A549 (cell line): ENCODE measurements around the gene AUTS2. TPM values are rescaled to one million over a fixed set of nuclear protein-coding genes. Genes with fewer than 3 reads are reported as not detected.

ENCODE experiments used
- ATAC-seq, 2 experiments: fragments of 200-7000 bp in 1 of 2; fragments of >200 bp in 1 of 2; cut with Nextera tagmentation in 1 of 2; cut with Tn5 transposase in 1 of 2; 3 replicates each; pipeline versions ENCODE4 v1.8.0 to v1.9.1; 2018 to 2020; ENCODE audit warnings: mild to moderate bottlenecking in 1 of 2, moderate library complexity in 1 of 2
- CTCF ChIA-PET: fragments of 300-600 bp; sonication (Branson Sonifier 250); formaldehyde crosslinking; extraction: SDS; loops from one replicate; lab custom pipeline; 2021; ENCODE audit warnings: antibody characterized with exemption, inconsistent platforms; lab: Yijun Ruan, JAX
- POLR2A ChIA-PET: fragments of 350-600 bp; formaldehyde crosslinking; extraction: SDS; loops from one replicate; lab custom pipeline; 2021; ENCODE audit warnings: antibody characterized with exemption, inconsistent platforms; lab: Yijun Ruan, JAX
- DNase-seq, 2 experiments: peaks; one replicate each; pipeline versions ENCODE4 v3.0.0 to v3.0.0-alpha.2; 2011 to 2016; ENCODE audit warnings: low read depth in 1 of 2, low spot score in 1 of 2
- FAIRE-seq: peaks from 2 replicates; lab custom pipeline; 2011; peaks lifted over from hg19 to GRCh38; lab: Jason Lieb, UNC
- H3K27ac ChIP-seq, 2 experiments: fragments of >200 bp; sonication (Bioruptor Twin); formaldehyde crosslinking; 3 replicates each; pipeline ENCODE4 v1.5.1; 2016 to 2017
- H3K4me1 ChIP-seq: fragments of >200 bp; sonication (Bioruptor Twin); formaldehyde crosslinking; 3 replicates; pipeline ENCODE4 v1.6.1; 2016
- H3K4me2 ChIP-seq: fragments of >200 bp; sonication (Bioruptor Twin); formaldehyde crosslinking; 3 replicates; pipeline ENCODE4 v1.6.1; 2016
- H3K4me3 ChIP-seq: fragments of >200 bp; sonication (Bioruptor Twin); formaldehyde crosslinking; 3 replicates; pipeline ENCODE4 v1.5.1; 2016
- H3K9me3 ChIP-seq: fragments of >200 bp; sonication (Bioruptor Twin); formaldehyde crosslinking; 3 replicates; pipeline ENCODE4 v1.6.1; 2016
- CEBPB ChIP-seq, 2 experiments: fragments of >200 bp in 1 of 2; sonication (Bioruptor Twin) in 1 of 2; formaldehyde crosslinking in 1 of 2; IDR thresholded peaks; 2 replicates each; pipeline ENCODE4 v1.6.1; 2012 to 2016
- CHD2 ChIP-seq: fragments of 150-350 bp; IDR thresholded peaks from 2 replicates; pipeline ENCODE4 v1.6.1; 2014; ENCODE audit warnings: low read length; ENCODE audit not compliant: partially characterized antibody
- EHMT2 ChIP-seq: fragments of 200-600 bp; sonication (generic); IDR thresholded peaks from 2 replicates; pipeline ENCODE4 v1.6.1; 2016; ENCODE audit warnings: antibody characterized with exemption, low read depth, mild to moderate bottlenecking, moderate library complexity
- ESRRA ChIP-seq: fragments of 150-350 bp; IDR thresholded peaks from 2 replicates; pipeline ENCODE4 v1.6.1; 2014; ENCODE audit warnings: mild to moderate bottlenecking, low read length, borderline replicate concordance
- FOSL2 ChIP-seq, 2 experiments: fragments of 450-650 bp in 1 of 2; fragments of >200 bp in 1 of 2; sonication (Bioruptor Twin) in 1 of 2; formaldehyde crosslinking; IDR thresholded peaks; 2 replicates each; pipeline versions ENCODE4 v1.5.0 to v1.6.1; 2016 to 2020; ENCODE audit warnings: mild to moderate bottlenecking in 1 of 2, moderate library complexity in 1 of 2
- GATA3 ChIP-seq: IDR thresholded peaks from 2 replicates; pipeline ENCODE4 v1.6.1; 2012; ENCODE audit warnings: borderline replicate concordance
- HES2 ChIP-seq: fragments of >200 bp; sonication (Bioruptor Twin); formaldehyde crosslinking; IDR thresholded peaks from 2 replicates; pipeline ENCODE4 v1.6.1; 2016
- HEYL ChIP-seq: fragments of 250-450 bp; sonication (Bioruptor Pico); IDR thresholded peaks from 2 replicates; pipeline ENCODE4 v1.8.0; 2021; ENCODE audit warnings: mild to moderate bottlenecking, moderate library complexity
- HMGXB4 ChIP-seq: fragments of 250-450 bp; sonication (Bioruptor Pico); IDR thresholded peaks from 2 replicates; pipeline ENCODE4 v1.5.0; 2021; ENCODE audit warnings: mild to moderate bottlenecking, moderate library complexity, borderline replicate concordance
- HOXB5 ChIP-seq: fragments of 250-450 bp; sonication (Bioruptor Pico); IDR thresholded peaks from 2 replicates; pipeline ENCODE4 v1.5.0; 2020; ENCODE audit warnings: mild to moderate bottlenecking, moderate library complexity
- KDM1A ChIP-seq: fragments of 200-600 bp; sonication (generic); IDR thresholded peaks from 2 replicates; pipeline ENCODE4 v1.6.1; 2016; ENCODE audit warnings: low read depth, mild to moderate bottlenecking
- MAZ ChIP-seq: fragments of 150-350 bp; IDR thresholded peaks from 2 replicates; pipeline ENCODE4 v1.6.1; 2014; ENCODE audit warnings: antibody characterized with exemption, low read depth, low read length, borderline replicate concordance
- NPAS2 ChIP-seq: fragments of 250-450 bp; sonication (Bioruptor Pico); IDR thresholded peaks from 2 replicates; pipeline ENCODE4 v1.8.0; 2022; ENCODE audit warnings: mild to moderate bottlenecking, moderate library complexity, borderline replicate concordance
- NR3C1 ChIP-seq: fragments of >200 bp; sonication (Bioruptor Twin); formaldehyde crosslinking; IDR thresholded peaks from 3 replicates; pipeline ENCODE4 v1.6.1; 2017
- RAD21 ChIP-seq, 2 experiments: fragments of >200 bp in 1 of 2; sonication (Bioruptor Twin) in 1 of 2; formaldehyde crosslinking in 1 of 2; IDR thresholded peaks in 1 of 2; conservative IDR thresholded peaks in 1 of 2; 2 replicates in 1 of 2; 3 replicates in 1 of 2; pipeline ENCODE4 v1.6.1; 2012 to 2018; ENCODE audit warnings: inconsistent platforms in 1 of 2
- RCOR1 ChIP-seq: fragments of 150-350 bp; IDR thresholded peaks from 2 replicates; pipeline ENCODE4 v1.6.1; 2014; ENCODE audit warnings: antibody characterized with exemption, low read length, low read depth
- RFX5 ChIP-seq: fragments of 450-650 bp; IDR thresholded peaks from 2 replicates; pipeline ENCODE4 v1.7.1; 2014; ENCODE audit warnings: antibody characterized with exemption, mild to moderate bottlenecking, moderate library complexity
- SMC3 ChIP-seq: fragments of >200 bp; sonication (Bioruptor Twin); formaldehyde crosslinking; IDR thresholded peaks from 3 replicates; pipeline ENCODE4 v1.6.1; 2018; ENCODE audit warnings: inconsistent platforms
- SREBF2 ChIP-seq: fragments of 450-650 bp; IDR thresholded peaks from 2 replicates; pipeline ENCODE4 v1.6.1; 2014; ENCODE audit warnings: mild to moderate bottlenecking, moderate library complexity
- USF2 ChIP-seq: fragments of 450-650 bp; IDR thresholded peaks from 2 replicates; pipeline ENCODE4 v1.6.1; 2014; ENCODE audit warnings: antibody characterized with exemption
- WGBS: methylation state at CpG from one replicate; pipeline ENCODE4 v1.1.6; 2017; ENCODE audit errors: missing lambda C conversion rate; 5-methylcytosine and 5-hydroxymethylcytosine counted together
- polyA plus RNA-seq, 4 experiments: library from polyadenylated mRNA; depleted of rRNA in 3 of 4; stranded (reverse); fragments of >200 nt; fragmentation: RNase III in 1 of 4; extraction: RNeasy Plus Mini Kit Qiagen cat#74134 plus additional on column Dnase treatment in 1 of 4; gene quantifications; 2 replicates in 3 of 4; 3 replicates in 1 of 4; pipeline ENCODE4 v1.2.3, GENCODE V29; 2011 to 2017
- TF ChIP-seq, protein P1 (sequence below): fragments of >200 bp; sonication (Bioruptor Twin); formaldehyde crosslinking; IDR thresholded peaks from 3 replicates; pipeline ENCODE4 v1.5.1; 2016
- TF ChIP-seq, protein P2 (sequence below): IDR thresholded peaks from 2 replicates; pipeline ENCODE4 v1.6.1; 2012

The AUTS2 gene
- polyA plus RNA-seq, 2 of the 4 experiments (the other 2 are of a cell fraction): 1.6 to 3.6 TPM

DNA sequence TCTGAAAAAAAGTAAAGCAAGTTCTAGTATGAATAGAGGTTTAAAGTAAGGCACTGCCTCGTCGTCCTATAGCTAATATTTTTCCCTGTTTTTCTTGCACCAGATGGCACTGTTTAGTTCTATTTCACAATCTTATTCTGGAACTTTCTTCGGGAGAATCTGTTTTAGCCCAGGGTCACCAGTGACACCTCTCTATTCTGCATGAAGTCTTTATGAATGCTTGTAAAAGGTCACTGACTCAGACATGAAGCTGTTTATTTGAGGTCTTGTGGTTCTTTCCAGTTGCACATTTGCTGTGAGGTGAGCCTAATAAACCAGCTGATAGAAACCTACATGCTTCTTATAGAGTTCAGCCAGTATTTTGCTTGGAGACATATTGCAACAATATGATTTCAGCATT is 444.3 kb downstream of the AUTS2 start:
- no peak overlapping the region for H3K27ac ChIP-seq
- H3K9me3 ChIP-seq: no peaks in the 10 kb centered on the region
- WGBS: 4% methylated on average over 3 of the region's 3 CpGs
- TF ChIP-seq CEBPB (IDR thresholded peaks at IDR 0.05): peak; percentile 46 to 49; a peak in 3 of 4 replicates
- TF ChIP-seq RCOR1: no peak
- TF ChIP-seq RAD21 (conservative IDR thresholded peaks at IDR 0.05 in 1 of 2, IDR thresholded peaks at IDR 0.05 in 1 of 2): peak; percentile 27 to 50; a peak in 3 of 5 replicates
- TF ChIP-seq, protein P1, sequence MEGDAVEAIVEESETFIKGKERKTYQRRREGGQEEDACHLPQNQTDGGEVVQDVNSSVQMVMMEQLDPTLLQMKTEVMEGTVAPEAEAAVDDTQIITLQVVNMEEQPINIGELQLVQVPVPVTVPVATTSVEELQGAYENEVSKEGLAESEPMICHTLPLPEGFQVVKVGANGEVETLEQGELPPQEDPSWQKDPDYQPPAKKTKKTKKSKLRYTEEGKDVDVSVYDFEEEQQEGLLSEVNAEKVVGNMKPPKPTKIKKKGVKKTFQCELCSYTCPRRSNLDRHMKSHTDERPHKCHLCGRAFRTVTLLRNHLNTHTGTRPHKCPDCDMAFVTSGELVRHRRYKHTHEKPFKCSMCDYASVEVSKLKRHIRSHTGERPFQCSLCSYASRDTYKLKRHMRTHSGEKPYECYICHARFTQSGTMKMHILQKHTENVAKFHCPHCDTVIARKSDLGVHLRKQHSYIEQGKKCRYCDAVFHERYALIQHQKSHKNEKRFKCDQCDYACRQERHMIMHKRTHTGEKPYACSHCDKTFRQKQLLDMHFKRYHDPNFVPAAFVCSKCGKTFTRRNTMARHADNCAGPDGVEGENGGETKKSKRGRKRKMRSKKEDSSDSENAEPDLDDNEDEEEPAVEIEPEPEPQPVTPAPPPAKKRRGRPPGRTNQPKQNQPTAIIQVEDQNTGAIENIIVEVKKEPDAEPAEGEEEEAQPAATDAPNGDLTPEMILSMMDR: peak; percentile 41
- peak; percentile 57 for TF ChIP-seq SMC3
- DNase-seq (no peak), FAIRE-seq (no peak), ATAC-seq (0 out of 6 replicates have a peak, but pooled peaks of 1 of the 2 experiments have one; percentile 47)
- H3K4me2 ChIP-seq: no peak overlapping the region
- POLR2A ChIA-PET: no interaction called here
- H3K4me1 ChIP-seq: no peaks in the 10 kb centered on the region
- CTCF ChIA-PET: interaction anchor here (0.6 to 3.8 kb wide), 13 partner anchors 9 to 667 kb away, joined by 3 to 32 read pairs (median 4); no protein-coding TSS in a partner anchor
- H3K4me3 ChIP-seq: no peak overlapping the region

GRCh38 chr7:70043015-70043538 is 444.8 kb downstream of the AUTS2 start:
- Histone ChIP-seq H3K27ac (no peak overlapping the region), H3K4me1 (no peaks in the 10 kb centered on the region), H3K4me2 (no peak overlapping the region), H3K4me3 (no peak overlapping the region), H3K9me3 (no peaks in the 10 kb centered on the region)
- ChIA-PET CTCF (interaction anchor here (0.6 to 3.8 kb wide), 13 partner anchors 9 to 851 kb away, joined by 3 to 32 read pairs (median 3); no protein-coding TSS in a partner anchor), POLR2A (no interaction called here)
- no peak for TF ChIP-seq GATA3
- TF ChIP-seq KDM1A: no peak
- TF ChIP-seq, protein P1: no peak
- TF ChIP-seq SREBF2: no peak
- no peak for TF ChIP-seq USF2
- TF ChIP-seq NPAS2 (CRISPR knock-in tag): no peak
- TF ChIP-seq CEBPB (IDR thresholded peaks at IDR 0.05): no peak
- no peak for TF ChIP-seq FOSL2 (IDR thresholded peaks at IDR 0.05)
- TF ChIP-seq FOSL2 (CRISPR knock-in tag; IDR thresholded peaks at IDR 0.05): no peak
- no peak for TF ChIP-seq HMGXB4 (CRISPR knock-in tag)
- TF ChIP-seq HEYL (CRISPR knock-in tag): no peak
- DNase-seq: no peak
- no peak for ATAC-seq
- FAIRE-seq: no peak
- WGBS: 18% methylated on average over 3 of the region's 3 CpGs

- Histone ChIP-seq H3K4me2 (no peak overlapping the region), H3K27ac (no peak overlapping the region), H3K9me3 (no peaks in the 10 kb centered on the region), H3K4me3 (no peak overlapping the region), H3K4me1 (no peaks in the 10 kb centered on the region)
- ChIA-PET POLR2A (no interaction called here), CTCF (interaction anchor here (3.8 kb wide), 1 partner anchor 655 kb away, joined by 32 read pairs; no protein-coding TSS in a partner anchor)
- ATAC-seq (no peak), FAIRE-seq (no peak), DNase-seq (no peak)
- WGBS: 63% methylated on average over 1 of the region's 1 CpG
- TF ChIP-seq MAZ: no peak
- no peak for TF ChIP-seq EHMT2
- TF ChIP-seq RFX5: no peak
- no peak for TF ChIP-seq HES2
- TF ChIP-seq, protein P2, sequence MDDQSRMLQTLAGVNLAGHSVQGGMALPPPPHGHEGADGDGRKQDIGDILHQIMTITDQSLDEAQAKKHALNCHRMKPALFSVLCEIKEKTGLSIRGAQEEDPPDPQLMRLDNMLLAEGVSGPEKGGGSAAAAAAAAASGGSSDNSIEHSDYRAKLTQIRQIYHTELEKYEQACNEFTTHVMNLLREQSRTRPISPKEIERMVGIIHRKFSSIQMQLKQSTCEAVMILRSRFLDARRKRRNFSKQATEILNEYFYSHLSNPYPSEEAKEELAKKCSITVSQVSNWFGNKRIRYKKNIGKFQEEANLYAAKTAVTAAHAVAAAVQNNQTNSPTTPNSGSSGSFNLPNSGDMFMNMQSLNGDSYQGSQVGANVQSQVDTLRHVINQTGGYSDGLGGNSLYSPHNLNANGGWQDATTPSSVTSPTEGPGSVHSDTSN: no peak
- no peak for TF ChIP-seq NPAS2 (CRISPR knock-in tag)
- no peak for TF ChIP-seq HOXB5 (CRISPR knock-in tag)
- TF ChIP-seq NR3C1: no peak
- TF ChIP-seq ESRRA: no peak
- no peak for TF ChIP-seq CHD2
Measured at GRCh38 chr7:70044064-70044463, 445.8 kb downstream of the AUTS2 start.
